WERI-Rb-1 (cell line): ENCODE data around the gene MAMDC4.

ENCODE experiments used
- DNase-seq: peaks from one replicate; pipeline ENCODE4 v3.0.0-alpha.2; 2020
- H3K27ac ChIP-seq: fragments of 250-450 bp; sonication (Bioruptor Pico); 2 replicates; pipeline ENCODE4 v1.5.1; 2020; ENCODE audit warnings: mild to moderate bottlenecking, moderate library complexity
- H3K27me3 ChIP-seq: fragments of 250-450 bp; sonication (Bioruptor Pico); 2 replicates; pipeline ENCODE4 v1.5.1; 2021; ENCODE audit warnings: mild to moderate bottlenecking, low read depth, moderate library complexity; ENCODE audit not compliant: insufficient read depth, severe bottlenecking
- H3K36me3 ChIP-seq: fragments of 250-450 bp; sonication (Bioruptor Pico); 2 replicates; pipeline ENCODE4 v1.5.1; 2020; ENCODE audit warnings: mild to moderate bottlenecking, moderate library complexity
- H3K4me3 ChIP-seq: 2 replicates; pipeline ENCODE4 v1.5.1; 2011; ENCODE audit warnings: low read depth, mild to moderate bottlenecking, control low read depth, low read length
- H3K9me3 ChIP-seq: fragments of 250-450 bp; sonication (Bioruptor Pico); 2 replicates; pipeline ENCODE4 v1.5.1; 2021; ENCODE audit warnings: mild to moderate bottlenecking, moderate library complexity; ENCODE audit not compliant: severe bottlenecking
- TF ChIP-seq, protein P1 (sequence below): IDR thresholded peaks from 2 replicates; pipeline ENCODE4 v1.5.1; 2011; ENCODE audit warnings: low read depth, mild to moderate bottlenecking, control low read depth, inconsistent platforms, low read length

Gene MAMDC4

GRCh38 chr9:136854113-136854841, 2.1 kb downstream of the MAMDC4 start:
- peaks cover 67% of the 10 kb centered on the region for H3K36me3 ChIP-seq
- DNase-seq = no peak
- H3K4me3 ChIP-seq = no peak overlapping the region
- no peaks in the 10 kb centered on the region for H3K27me3 ChIP-seq
- no peaks in the 10 kb centered on the region for H3K9me3 ChIP-seq
- TF ChIP-seq, protein P1, sequence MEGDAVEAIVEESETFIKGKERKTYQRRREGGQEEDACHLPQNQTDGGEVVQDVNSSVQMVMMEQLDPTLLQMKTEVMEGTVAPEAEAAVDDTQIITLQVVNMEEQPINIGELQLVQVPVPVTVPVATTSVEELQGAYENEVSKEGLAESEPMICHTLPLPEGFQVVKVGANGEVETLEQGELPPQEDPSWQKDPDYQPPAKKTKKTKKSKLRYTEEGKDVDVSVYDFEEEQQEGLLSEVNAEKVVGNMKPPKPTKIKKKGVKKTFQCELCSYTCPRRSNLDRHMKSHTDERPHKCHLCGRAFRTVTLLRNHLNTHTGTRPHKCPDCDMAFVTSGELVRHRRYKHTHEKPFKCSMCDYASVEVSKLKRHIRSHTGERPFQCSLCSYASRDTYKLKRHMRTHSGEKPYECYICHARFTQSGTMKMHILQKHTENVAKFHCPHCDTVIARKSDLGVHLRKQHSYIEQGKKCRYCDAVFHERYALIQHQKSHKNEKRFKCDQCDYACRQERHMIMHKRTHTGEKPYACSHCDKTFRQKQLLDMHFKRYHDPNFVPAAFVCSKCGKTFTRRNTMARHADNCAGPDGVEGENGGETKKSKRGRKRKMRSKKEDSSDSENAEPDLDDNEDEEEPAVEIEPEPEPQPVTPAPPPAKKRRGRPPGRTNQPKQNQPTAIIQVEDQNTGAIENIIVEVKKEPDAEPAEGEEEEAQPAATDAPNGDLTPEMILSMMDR = no peak
- no peak overlapping the region; the same call in 1 of the 2 replicates for H3K27ac ChIP-seq

DNA sequence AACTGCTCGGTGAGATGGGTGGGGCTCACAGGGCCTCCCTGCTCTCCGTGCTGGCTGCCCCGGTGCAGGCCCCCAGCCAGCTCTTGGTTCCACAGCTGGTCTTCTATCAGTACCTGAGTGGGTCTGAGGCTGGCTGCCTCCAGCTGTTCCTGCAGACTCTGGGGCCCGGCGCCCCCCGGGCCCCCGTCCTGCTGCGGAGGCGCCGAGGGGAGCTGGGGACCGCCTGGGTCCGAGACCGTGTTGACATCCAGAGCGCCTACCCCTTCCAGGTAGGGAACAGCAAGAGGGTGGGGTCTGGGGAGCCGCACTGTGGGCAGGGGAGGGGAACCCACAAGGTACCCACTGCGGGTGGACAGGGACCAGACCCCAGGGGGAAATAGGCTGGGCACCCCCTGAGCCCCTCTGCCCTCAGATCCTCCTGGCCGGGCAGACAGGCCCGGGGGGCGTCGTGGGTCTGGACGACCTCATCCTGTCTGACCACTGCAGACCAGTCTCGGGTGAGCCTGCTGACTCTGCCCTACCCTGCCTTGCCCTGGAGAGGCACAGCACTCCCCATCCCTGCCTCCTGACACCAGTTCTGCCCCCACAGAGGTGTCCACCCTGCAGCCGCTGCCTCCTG, 2.8 kb downstream of the MAMDC4 start:
- TF ChIP-seq, protein P1 = no peak
- Histone ChIP-seq H3K9me3 (no peaks in the 10 kb centered on the region), H3K27me3 (no peaks in the 10 kb centered on the region), H3K36me3 (peaks cover 71% of the 10 kb centered on the region), H3K27ac (no peak overlapping the region; the same call in 1 of the 2 replicates), H3K4me3 (no peak overlapping the region)
- no peak for DNase-seq

GRCh38 chr9:136855461-136856078, 3.4 kb downstream of the MAMDC4 start:
- no peak for DNase-seq
- Histone ChIP-seq H3K27ac (no peak overlapping the region), H3K36me3 (peaks cover 71% of the 10 kb centered on the region), H3K27me3 (no peaks in the 10 kb centered on the region), H3K9me3 (no peaks in the 10 kb centered on the region), H3K4me3 (no peak overlapping the region)
- TF ChIP-seq, protein P1 = no peak

DNA sequence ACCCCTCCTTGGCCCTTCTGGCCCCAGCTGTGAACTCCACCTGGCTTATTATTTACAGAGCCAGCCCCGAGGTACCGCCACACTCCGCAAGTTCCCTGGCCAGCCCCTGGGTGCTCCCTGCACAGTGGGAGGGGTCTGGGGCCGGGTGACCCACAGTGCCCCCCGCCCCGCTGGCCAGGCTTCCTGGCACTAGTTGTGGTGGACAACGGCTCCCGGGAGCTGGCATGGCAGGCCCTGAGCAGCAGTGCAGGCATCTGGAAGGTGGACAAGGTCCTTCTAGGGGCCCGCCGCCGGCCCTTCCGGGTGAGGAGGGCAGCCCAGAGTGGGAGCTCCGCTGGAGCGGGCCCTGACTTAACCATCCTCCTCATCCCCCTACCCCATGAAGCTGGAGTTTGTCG, 3.9 kb downstream of the MAMDC4 start:
- Histone ChIP-seq H3K27ac (no peak overlapping the region), H3K27me3 (no peaks in the 10 kb centered on the region), H3K36me3 (peaks cover 71% of the 10 kb centered on the region), H3K4me3 (no peak overlapping the region), H3K9me3 (no peaks in the 10 kb centered on the region)
- no peak for DNase-seq
- TF ChIP-seq, protein P1 = no peak

- TF ChIP-seq, protein P1 = 0 out of 2 replicates have a peak, but pooled peaks have one; percentile 16
- H3K4me3 ChIP-seq = no peak overlapping the region
- H3K27me3 ChIP-seq = no peaks in the 10 kb centered on the region
- no peaks in the 10 kb centered on the region for H3K9me3 ChIP-seq
- no peak for DNase-seq
- peaks cover 71% of the 10 kb centered on the region for H3K36me3 ChIP-seq
- H3K27ac ChIP-seq = no peak overlapping the region
Measured at GRCh38 chr9:136856541-136857141, 4.5 kb downstream of the MAMDC4 start.
